ENCODE measurements around the gene FRMD3.

Gene FRMD3

DNA sequence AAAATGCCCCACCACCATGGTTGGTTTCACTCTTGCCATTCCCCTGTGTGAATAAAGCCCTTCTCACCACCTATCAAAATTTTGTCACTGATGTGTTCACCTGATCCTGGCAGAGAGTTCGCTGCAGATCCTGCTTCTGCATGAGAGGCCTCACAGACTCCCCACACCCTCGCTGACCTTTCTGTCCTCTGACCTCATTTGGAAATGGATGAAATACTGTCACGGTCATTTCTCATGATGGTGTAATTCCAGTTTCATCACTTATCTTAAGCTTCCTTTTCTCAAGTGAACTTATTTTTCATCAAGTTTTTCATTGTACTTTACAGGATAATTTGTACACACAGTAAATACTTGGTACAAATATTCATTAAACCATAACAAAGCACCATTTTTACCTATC is 131.3 kb downstream of the FRMD3 start:
- TF ChIP-seq FOXA1 (IDR thresholded peaks at IDR 0.05), result no peak
- TF ChIP-seq LEF1 (IDR thresholded peaks at IDR 0.05; ENCODE audit: borderline replicate concordance), result no peak
- no peak for TF ChIP-seq HDGF (IDR thresholded peaks at IDR 0.05; ENCODE audit: borderline replicate concordance)
- TF ChIP-seq NFRKB (IDR thresholded peaks at IDR 0.05), result no peak
- no peak for TF ChIP-seq BHLHE40 (IDR thresholded peaks at IDR 0.05; ENCODE audit: borderline replicate concordance)
- TF ChIP-seq SP1 (IDR thresholded peaks at IDR 0.05), result no peak
- DNase-seq (ENCODE audit: extremely low spot score), result no peak
- POLR2A ChIA-PET, result no interaction called here

DNA sequence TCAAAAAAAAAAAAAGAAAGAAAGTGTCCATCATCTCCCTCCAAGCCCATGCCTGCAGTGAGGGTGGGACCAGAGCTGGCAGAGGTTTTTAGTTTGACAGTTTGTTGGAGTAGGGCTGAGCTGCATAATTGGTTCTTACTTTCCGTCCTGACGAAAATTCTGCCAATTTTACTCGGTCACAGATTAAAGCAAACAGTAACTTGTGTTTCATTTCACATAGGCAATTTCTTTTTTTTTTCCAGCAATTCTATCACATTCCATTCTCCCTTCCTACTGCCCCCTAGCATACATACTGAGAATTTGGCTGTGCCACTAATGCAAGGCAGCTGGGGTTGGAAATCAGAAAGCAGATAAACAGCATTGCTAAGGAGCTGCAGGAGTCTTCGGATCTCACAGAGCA is 132.4 kb downstream of the FRMD3 start:
- POLR2A ChIA-PET, result no interaction called here
- TF ChIP-seq, protein P1, sequence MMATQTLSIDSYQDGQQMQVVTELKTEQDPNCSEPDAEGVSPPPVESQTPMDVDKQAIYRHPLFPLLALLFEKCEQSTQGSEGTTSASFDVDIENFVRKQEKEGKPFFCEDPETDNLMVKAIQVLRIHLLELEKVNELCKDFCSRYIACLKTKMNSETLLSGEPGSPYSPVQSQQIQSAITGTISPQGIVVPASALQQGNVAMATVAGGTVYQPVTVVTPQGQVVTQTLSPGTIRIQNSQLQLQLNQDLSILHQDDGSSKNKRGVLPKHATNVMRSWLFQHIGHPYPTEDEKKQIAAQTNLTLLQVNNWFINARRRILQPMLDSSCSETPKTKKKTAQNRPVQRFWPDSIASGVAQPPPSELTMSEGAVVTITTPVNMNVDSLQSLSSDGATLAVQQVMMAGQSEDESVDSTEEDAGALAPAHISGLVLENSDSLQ (IDR thresholded peaks at IDR 0.05), result no peak
- TF ChIP-seq ZNF384 (IDR thresholded peaks at IDR 0.05) (no peak), FOXM1 (IDR thresholded peaks at IDR 0.05; ENCODE audit: borderline replicate concordance) (no peak), BHLHE40 (IDR thresholded peaks at IDR 0.05; ENCODE audit: borderline replicate concordance) (no peak), CTBP1 (IDR thresholded peaks at IDR 0.05; ENCODE audit: borderline replicate concordance) (no peak), SUZ12 (IDR thresholded peaks at IDR 0.05) (no peak), LEF1 (IDR thresholded peaks at IDR 0.05; ENCODE audit: borderline replicate concordance) (no peak), ARNT (IDR thresholded peaks at IDR 0.05) (no peak)
- CTCF ChIA-PET, result no interaction called here
- no peak for DNase-seq (ENCODE audit: extremely low spot score)

More for the DNA sequence above, 131.3 kb downstream of the FRMD3 start:
- CTCF ChIA-PET, result no interaction called here

DNA sequence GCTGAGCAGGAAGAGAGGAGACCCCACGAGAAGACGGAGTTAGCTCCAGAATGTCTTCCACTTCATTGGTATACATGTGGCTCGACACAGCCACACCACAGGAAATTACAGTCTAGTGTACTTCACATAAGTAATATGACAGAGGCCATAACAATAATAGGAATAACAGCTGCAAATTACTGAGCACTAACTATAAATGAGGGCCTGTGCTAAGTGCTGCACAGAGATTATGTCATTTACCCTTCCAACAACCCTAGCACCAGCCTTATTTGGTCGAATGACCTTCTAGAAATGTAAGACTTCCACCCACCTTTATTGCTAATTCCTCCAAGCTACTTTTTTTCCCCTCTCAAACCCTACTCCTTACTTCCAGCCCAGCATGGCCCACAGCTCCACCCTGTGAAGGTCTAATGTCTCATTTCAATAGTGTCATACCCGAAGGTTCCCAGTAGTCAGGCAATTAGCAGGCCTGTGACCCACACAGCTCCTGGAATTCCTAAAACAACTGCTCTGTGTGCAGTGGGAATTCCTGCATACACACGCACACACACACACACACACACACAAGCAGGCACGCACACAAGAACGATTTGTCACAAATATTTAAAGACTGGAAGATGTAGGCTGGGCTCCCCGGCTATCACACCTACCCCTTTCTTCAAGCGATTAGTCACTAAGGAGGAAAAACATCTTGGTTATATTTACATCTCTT is 134.5 kb downstream of the FRMD3 start:
- TF ChIP-seq CTBP1 (IDR thresholded peaks at IDR 0.05; ENCODE audit: borderline replicate concordance) (no peak), BHLHE40 (IDR thresholded peaks at IDR 0.05; ENCODE audit: borderline replicate concordance) (no peak), FOXA1 (IDR thresholded peaks at IDR 0.05) (no peak), FOXK2 (IDR thresholded peaks at IDR 0.05) (no peak), LEF1 (IDR thresholded peaks at IDR 0.05; ENCODE audit: borderline replicate concordance) (no peak), ZNF384 (IDR thresholded peaks at IDR 0.05) (no peak), ARNT (IDR thresholded peaks at IDR 0.05) (no peak), L3MBTL2 (conservative IDR thresholded peaks at IDR 0.05) (no peak), SUZ12 (IDR thresholded peaks at IDR 0.05) (no peak), FOXM1 (IDR thresholded peaks at IDR 0.05; ENCODE audit: borderline replicate concordance) (no peak), TARDBP (IDR thresholded peaks at IDR 0.05) (no peak), ELF4 (IDR thresholded peaks at IDR 0.05) (no peak), HDGF (IDR thresholded peaks at IDR 0.05; ENCODE audit: borderline replicate concordance) (no peak), NFRKB (IDR thresholded peaks at IDR 0.05) (no peak), SP1 (IDR thresholded peaks at IDR 0.05) (no peak)
- TF ChIP-seq, protein P1 (IDR thresholded peaks at IDR 0.05), result no peak
- CTCF ChIA-PET, result no interaction called here
- no peak for DNase-seq (ENCODE audit: extremely low spot score)
- POLR2A ChIA-PET, result no interaction called here

DNA sequence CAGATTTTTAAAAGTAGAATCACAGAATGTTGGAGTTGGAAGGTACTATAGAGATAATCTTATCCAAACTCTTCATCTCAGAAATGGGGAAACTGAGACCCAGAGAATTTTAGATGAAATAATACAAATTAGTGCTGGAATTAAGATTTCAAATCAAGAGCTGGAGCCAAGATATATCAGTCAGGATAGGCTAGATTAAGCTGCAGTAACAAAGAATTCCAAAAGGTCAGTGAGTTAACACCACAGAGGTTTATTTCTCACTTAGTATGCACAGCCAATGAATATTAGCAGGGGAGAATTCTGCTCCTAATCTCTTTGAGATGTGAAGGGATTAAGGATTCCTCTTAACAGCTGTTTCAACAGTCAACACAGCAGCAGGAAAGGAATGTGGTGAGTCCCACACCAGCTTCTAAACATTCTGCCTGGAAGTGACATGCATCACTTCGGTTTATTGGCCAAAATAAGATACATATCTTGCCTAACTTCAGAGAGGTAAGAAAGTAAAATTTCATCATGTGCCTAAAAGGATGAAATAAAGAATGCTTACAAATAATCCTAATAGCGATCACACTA is 136.8 kb downstream of the FRMD3 start:
- ChIA-PET POLR2A (no interaction called here), CTCF (interaction anchor here (0.7 kb wide), 1 partner anchor 181 kb away, joined by 3 read pairs; no protein-coding TSS in a partner anchor)
- TF ChIP-seq SP1 (IDR thresholded peaks at IDR 0.05) (no peak), NFRKB (IDR thresholded peaks at IDR 0.05) (no peak), ARNT (IDR thresholded peaks at IDR 0.05) (no peak), FOXM1 (IDR thresholded peaks at IDR 0.05; ENCODE audit: borderline replicate concordance) (no peak), TARDBP (IDR thresholded peaks at IDR 0.05) (no peak), CTBP1 (IDR thresholded peaks at IDR 0.05; ENCODE audit: borderline replicate concordance) (no peak), L3MBTL2 (conservative IDR thresholded peaks at IDR 0.05) (no peak), FOXA1 (IDR thresholded peaks at IDR 0.05) (no peak), ZNF384 (IDR thresholded peaks at IDR 0.05) (no peak), ELF4 (IDR thresholded peaks at IDR 0.05) (no peak), FOXK2 (IDR thresholded peaks at IDR 0.05) (no peak), HDGF (IDR thresholded peaks at IDR 0.05; ENCODE audit: borderline replicate concordance) (no peak), SUZ12 (IDR thresholded peaks at IDR 0.05) (no peak)
- no peak for DNase-seq (ENCODE audit: extremely low spot score)

DNA sequence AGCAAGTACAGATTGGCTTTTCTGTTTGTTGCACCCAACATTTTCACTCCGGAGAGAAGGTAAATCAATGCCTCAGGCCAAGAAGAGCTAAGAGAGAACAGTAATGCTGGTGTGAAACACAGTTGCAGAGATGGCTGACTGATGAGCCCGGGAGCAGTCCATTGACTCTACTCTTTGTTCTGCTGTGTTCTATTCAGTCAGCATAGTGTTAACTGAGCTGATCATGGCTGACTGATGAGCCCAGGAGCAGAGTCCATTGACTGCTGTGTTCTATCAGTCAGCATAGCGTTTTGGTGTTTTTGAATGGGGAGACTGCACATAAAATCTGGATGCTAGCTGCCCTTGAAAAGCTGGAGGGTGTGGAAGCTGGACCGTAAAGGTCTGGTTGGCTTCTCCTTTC is 141.4 kb downstream of the FRMD3 start:
- POLR2A ChIA-PET, result no interaction called here
- TF ChIP-seq ARNT (IDR thresholded peaks at IDR 0.05) (no peak), ZNF384 (IDR thresholded peaks at IDR 0.05) (no peak), HDGF (IDR thresholded peaks at IDR 0.05; ENCODE audit: borderline replicate concordance) (no peak), SUZ12 (IDR thresholded peaks at IDR 0.05) (no peak), ELF4 (IDR thresholded peaks at IDR 0.05) (no peak), L3MBTL2 (conservative IDR thresholded peaks at IDR 0.05) (no peak), CTBP1 (IDR thresholded peaks at IDR 0.05; ENCODE audit: borderline replicate concordance) (no peak), FOXM1 (IDR thresholded peaks at IDR 0.05; ENCODE audit: borderline replicate concordance) (no peak), FOXK2 (IDR thresholded peaks at IDR 0.05) (no peak), TARDBP (IDR thresholded peaks at IDR 0.05) (no peak), BHLHE40 (IDR thresholded peaks at IDR 0.05; ENCODE audit: borderline replicate concordance) (no peak)
- TF ChIP-seq, protein P1 (IDR thresholded peaks at IDR 0.05), result no peak
- CTCF ChIA-PET, result no interaction called here

DNA sequence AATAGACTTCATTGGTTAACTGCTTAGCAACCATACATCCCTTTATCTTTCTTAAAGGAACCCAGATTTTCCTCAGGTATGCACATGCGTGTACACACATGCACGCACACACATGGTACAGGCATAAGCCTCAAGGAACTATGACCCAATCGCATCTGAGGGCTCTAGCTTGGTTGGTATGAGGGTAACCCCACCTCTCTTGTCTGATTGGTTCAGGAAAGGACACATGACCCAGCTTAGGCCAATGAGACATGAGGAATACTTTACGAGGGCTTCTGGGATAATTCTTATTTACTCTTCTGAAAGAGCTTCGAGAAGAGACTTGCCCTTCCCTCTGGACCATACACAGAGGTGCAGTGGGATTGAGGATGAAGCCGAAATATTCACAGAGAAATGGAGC is 141.9 kb downstream of the FRMD3 start:
- no peak for DNase-seq (ENCODE audit: extremely low spot score)
- TF ChIP-seq FOXA1 (IDR thresholded peaks at IDR 0.05), result no peak
- TF ChIP-seq SP1 (IDR thresholded peaks at IDR 0.05), result no peak
- no peak for TF ChIP-seq HDGF (IDR thresholded peaks at IDR 0.05; ENCODE audit: borderline replicate concordance)
- TF ChIP-seq CTBP1 (IDR thresholded peaks at IDR 0.05; ENCODE audit: borderline replicate concordance), result no peak
- no peak for TF ChIP-seq LEF1 (IDR thresholded peaks at IDR 0.05; ENCODE audit: borderline replicate concordance)
- POLR2A ChIA-PET, result no interaction called here
- CTCF ChIA-PET, result no interaction called here

More for the DNA sequence above, 141.4 kb downstream of the FRMD3 start:
- DNase-seq (ENCODE audit: extremely low spot score), result no peak

Data from HEK293T (cell line).